IMR-90 (cell line): ENCODE measurements around the gene BNIP3. TPM values are rescaled to one million over a fixed set of nuclear protein-coding genes. Genes with fewer than 3 reads are reported as not detected.

Experiments used
- ATAC-seq: fragments of 200-7000 bp; cut with Tn5 transposase; 2 replicates; pipeline ENCODE4 v1.9.1; 2020; ENCODE audit warnings: low read depth, mild to moderate bottlenecking, moderate library complexity
- BruUV-seq: library from RNA; stranded (reverse); fragments of 400-500 nt; replicated peaks from 2 replicates; lab custom pipeline; 2021; lab: Mats Ljungman, UMichigan
- CTCF ChIA-PET: fragments of 300-600 bp; formaldehyde crosslinking; extraction: SDS; loops from one replicate; lab custom pipeline; 2021; ENCODE audit warnings: antibody characterized with exemption; lab: Yijun Ruan, JAX
- POLR2A ChIA-PET: fragments of 300-600 bp; sonication (Branson Sonifier 250); formaldehyde crosslinking; loops from one replicate; lab custom pipeline; 2022; ENCODE audit warnings: antibody characterized with exemption; ENCODE audit not compliant: unreplicated experiment; lab: Charles Lee
- DNase-seq: peaks from one replicate; pipeline ENCODE4 v3.0.0; 2013
- H2AFZ ChIP-seq: replicated peaks from 2 replicates; pipeline ENCODE3; 2013; ENCODE audit warnings: low read length, mild to moderate bottlenecking; ENCODE audit not compliant: poor library complexity
- H2AK5ac ChIP-seq: 2 replicates; pipeline ENCODE4 v1.6.1; 2013; ENCODE audit warnings: low read depth, low read length, inconsistent platforms
- H2AK9ac ChIP-seq: replicated peaks from 2 replicates; pipeline ENCODE3; 2013; ENCODE audit warnings: mild to moderate bottlenecking, low read depth, low read length, moderate library complexity; ENCODE audit not compliant: poor library complexity
- H2BK120ac ChIP-seq: 2 replicates; pipeline ENCODE4 v1.6.1; 2013; ENCODE audit warnings: low read depth, low read length, inconsistent platforms
- H2BK15ac ChIP-seq: 3 replicates; pipeline ENCODE4 v1.6.1; 2013; ENCODE audit warnings: low read depth, low read length, inconsistent platforms
- H2BK20ac ChIP-seq: 2 replicates; pipeline ENCODE4 v1.6.1; 2013; ENCODE audit warnings: low read depth, mild to moderate bottlenecking, inconsistent platforms, low read length, moderate library complexity
- H2BK5ac ChIP-seq: 2 replicates; pipeline ENCODE4 v1.6.1; 2013; ENCODE audit warnings: mild to moderate bottlenecking, low read depth, low read length, inconsistent platforms; ENCODE audit not compliant: poor library complexity, severe bottlenecking
- H3K14ac ChIP-seq: replicated peaks from 2 replicates; pipeline ENCODE4 v1.6.1; 2013; ENCODE audit warnings: low read depth, low read length, inconsistent platforms
- H3K18ac ChIP-seq: 2 replicates; pipeline ENCODE4 v1.6.1; 2013; ENCODE audit warnings: low read depth, low read length, control low read depth
- H3K23ac ChIP-seq: 2 replicates; pipeline ENCODE4 v1.6.1; 2013; ENCODE audit warnings: low read depth, low read length, inconsistent platforms
- H3K27ac ChIP-seq: 2 replicates; pipeline ENCODE4 v1.5.1; 2013; ENCODE audit warnings: mild to moderate bottlenecking, control low read depth, low read length; ENCODE audit not compliant: insufficient read depth
- H3K27me3 ChIP-seq: 2 replicates; pipeline ENCODE4 v1.6.1; 2013; ENCODE audit warnings: low read length; ENCODE audit not compliant: control insufficient read depth, insufficient read depth
- H3K36me3 ChIP-seq: 2 replicates; pipeline ENCODE4 v1.6.1; 2013; ENCODE audit warnings: low read length, mixed read lengths; ENCODE audit not compliant: control insufficient read depth, insufficient read depth
- H3K4ac ChIP-seq: 2 replicates; pipeline ENCODE4 v1.6.1; 2013; ENCODE audit warnings: low read depth, low read length, inconsistent platforms
- H3K4me1 ChIP-seq: 2 replicates; pipeline ENCODE4 v1.6.1; 2013; ENCODE audit warnings: low read length, mixed read lengths; ENCODE audit not compliant: control insufficient read depth, insufficient read depth
- H3K4me2 ChIP-seq: 2 replicates; pipeline ENCODE4 v1.6.1; 2013; ENCODE audit warnings: low read depth, mild to moderate bottlenecking, control low read depth, low read length, moderate library complexity
- H3K4me3 ChIP-seq: 2 replicates; pipeline ENCODE4 v1.5.1; 2013; ENCODE audit warnings: low read depth, mild to moderate bottlenecking, control low read depth, low read length, moderate library complexity; ENCODE audit not compliant: insufficient read depth
- H3K56ac ChIP-seq: 2 replicates; pipeline ENCODE4 v1.6.1; 2013; ENCODE audit warnings: low read length, inconsistent platforms; ENCODE audit not compliant: insufficient read depth; ENCODE audit errors: extremely low read depth
- H3K79me1 ChIP-seq, 2 experiments: 2 replicates each; pipeline ENCODE4 v1.6.1; 2013; ENCODE audit warnings: low read length in 2 of 2, inconsistent platforms in 1 of 2, low read depth in 1 of 2
- H3K9ac ChIP-seq: 2 replicates; pipeline ENCODE4 v1.6.1; 2013; ENCODE audit warnings: low read depth, low read length, control low read depth
- H3K9me1 ChIP-seq: 2 replicates; pipeline ENCODE4 v1.6.1; 2013; ENCODE audit warnings: low read length, inconsistent platforms; ENCODE audit not compliant: insufficient read depth
- H3K9me3 ChIP-seq: 2 replicates; pipeline ENCODE4 v1.6.1; 2013; ENCODE audit warnings: low read length; ENCODE audit not compliant: control insufficient read depth, insufficient read depth
- H4K20me1 ChIP-seq: 2 replicates; pipeline ENCODE4 v1.6.1; 2013; ENCODE audit warnings: low read length, inconsistent platforms; ENCODE audit not compliant: insufficient read depth
- H4K5ac ChIP-seq: 2 replicates; pipeline ENCODE4 v1.6.1; 2013; ENCODE audit warnings: mild to moderate bottlenecking, low read depth, low read length, control low read depth
- H4K8ac ChIP-seq, 2 experiments: 2 replicates each; pipeline ENCODE4 v1.6.1; 2013; ENCODE audit warnings: low read depth in 2 of 2, low read length in 2 of 2, control low read depth in 1 of 2, inconsistent platforms in 1 of 2
- H4K91ac ChIP-seq: 2 replicates; pipeline ENCODE4 v1.6.1; 2013; ENCODE audit warnings: low read depth, low read length, inconsistent platforms; ENCODE audit not compliant: insufficient read depth
- RAD21 ChIP-seq: IDR thresholded peaks from 2 replicates; pipeline ENCODE4 v1.6.1; 2012; ENCODE audit warnings: low read length, improper control_type of control experiment
- WGBS, 2 experiments: methylation state at CpG; one replicate each; pipeline versions ENCODE4 v1.1.5 to v1.1.7; 2013; ENCODE audit warnings: missing lambda C conversion rate in 2 of 2; ENCODE audit not compliant: insufficient read length in 1 of 2; ENCODE audit errors: extremely low coverage in 2 of 2; 5-methylcytosine and 5-hydroxymethylcytosine counted together
- dilution Hi-C: fragments of 300-500 bp; cut with HindIII; formaldehyde crosslinking; loops from one replicate; pipeline ENCODE4 v1.14.3; 2018; ENCODE audit warnings: low sequenced_read_pairs; ENCODE audit not compliant: unreplicated experiment
- in situ Hi-C: fragments of 300-500 bp; cut with MboI; formaldehyde crosslinking; loops from 3 replicates; pipeline ENCODE4 v1.14.3; 2019; ENCODE audit warnings: low sequenced_read_pairs, inconsistent platforms, mixed read lengths
- intact Hi-C: fragments of 100-400 bp; cut with micrococcal nuclease; formaldehyde crosslinking; loops from 2 replicates; pipeline ENCODE4 v1.10.0; 2022
- polyA plus RNA-seq, 3 experiments: library from polyadenylated mRNA; depleted of rRNA; stranded (reverse); fragments of >200 nt; gene quantifications; 2 replicates each; pipeline ENCODE4 v1.2.3, GENCODE V29; 2012; ENCODE audit warnings: low replicate concordance in 1 of 3
- total RNA-seq: library from RNA; depleted of rRNA; stranded (reverse); fragments of >200 nt; gene quantifications from 2 replicates; pipeline ENCODE4 v1.2.3, GENCODE V29; 2012

Gene BNIP3
- total and polyA plus RNA-seq, 2 of the 4 experiments (the other 2 are of a cell fraction): 134 to 211 TPM

DNA sequence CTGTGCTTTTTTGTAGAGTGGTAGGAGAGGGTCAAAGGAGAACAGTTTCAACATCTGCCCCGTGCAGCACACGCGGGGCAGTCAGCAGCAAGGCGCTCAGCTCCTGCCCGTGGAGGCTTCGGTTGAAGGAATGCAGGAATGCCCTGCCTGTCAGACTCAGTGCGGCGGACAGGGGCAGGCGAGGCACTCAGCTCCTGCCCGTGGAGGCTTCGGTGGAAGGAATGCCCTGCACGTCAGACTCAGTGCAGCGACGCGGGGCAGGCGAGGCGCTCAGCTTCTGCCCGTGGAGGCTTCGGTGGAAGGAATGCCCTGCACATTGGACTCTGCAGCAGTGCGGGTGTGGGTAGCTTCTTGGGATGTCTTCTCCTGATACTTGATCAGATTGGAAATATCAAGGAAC, 43.9 kb downstream of the BNIP3 start:
- 100% methylated on average over 1 of the region's 20 CpGs; no CpG with 5 or more reads in 1 of the 2 experiments for WGBS, 2 experiments
- no peak overlapping the region for H4K8ac ChIP-seq
- H2BK20ac ChIP-seq: no peak overlapping the region
- DNase-seq (no peak), ATAC-seq (no peak)
- BruUV-seq: no TSS peak
- no peak for TF ChIP-seq RAD21
- peaks cover 7% of the 10 kb centered on the region; the same call in 1 of the 2 replicates for H3K9me1 ChIP-seq
- no peak overlapping the region for H3K27ac ChIP-seq
- H2AK5ac ChIP-seq: no peak overlapping the region
- no peaks in the 10 kb centered on the region for H3K9me3 ChIP-seq
- no peak overlapping the region for H3K4me3 ChIP-seq
- no peak overlapping the region for H4K91ac ChIP-seq
- H4K20me1 ChIP-seq: peaks cover 18% of the 10 kb centered on the region
- no peak overlapping the region for H2BK15ac ChIP-seq
- no peak overlapping the region for H3K23ac ChIP-seq
- CTCF ChIA-PET: no interaction called here
- peaks cover 40 to 67% of the 10 kb centered on the region in 2 experiments for H3K79me1 ChIP-seq
- H3K36me3 ChIP-seq: peaks cover 31% of the 10 kb centered on the region
- H3K4me2 ChIP-seq: no peak overlapping the region
- H3K56ac ChIP-seq: no peak overlapping the region
- dilution Hi-C loops (no loop called here), intact Hi-C loops (no loop called here), in situ Hi-C loops (no loop called here)
- no peak overlapping the region for H2BK5ac ChIP-seq
- POLR2A ChIA-PET: no interaction called here
- H3K18ac ChIP-seq: no peak overlapping the region
- H3K27me3 ChIP-seq: no peaks in the 10 kb centered on the region
- no peak overlapping the region for H3K4ac ChIP-seq
- H2AFZ ChIP-seq: no peak overlapping the region
- no peaks in the 10 kb centered on the region for H3K4me1 ChIP-seq
- H3K14ac ChIP-seq: no peak overlapping the region
- H2AK9ac ChIP-seq: no peak overlapping the region
- no peak overlapping the region for H3K9ac ChIP-seq
- no peak overlapping the region for H2BK120ac ChIP-seq
- H4K5ac ChIP-seq: no peak overlapping the region
